ENCODE results near the gene ZNF335. TPM values are rescaled to one million over a fixed set of nuclear protein-coding genes. Genes with fewer than 3 reads are reported as not detected.

ZNF335 gene
- total RNA-seq, 1 donor from 2014 or later: 28.5 TPM

DNA sequence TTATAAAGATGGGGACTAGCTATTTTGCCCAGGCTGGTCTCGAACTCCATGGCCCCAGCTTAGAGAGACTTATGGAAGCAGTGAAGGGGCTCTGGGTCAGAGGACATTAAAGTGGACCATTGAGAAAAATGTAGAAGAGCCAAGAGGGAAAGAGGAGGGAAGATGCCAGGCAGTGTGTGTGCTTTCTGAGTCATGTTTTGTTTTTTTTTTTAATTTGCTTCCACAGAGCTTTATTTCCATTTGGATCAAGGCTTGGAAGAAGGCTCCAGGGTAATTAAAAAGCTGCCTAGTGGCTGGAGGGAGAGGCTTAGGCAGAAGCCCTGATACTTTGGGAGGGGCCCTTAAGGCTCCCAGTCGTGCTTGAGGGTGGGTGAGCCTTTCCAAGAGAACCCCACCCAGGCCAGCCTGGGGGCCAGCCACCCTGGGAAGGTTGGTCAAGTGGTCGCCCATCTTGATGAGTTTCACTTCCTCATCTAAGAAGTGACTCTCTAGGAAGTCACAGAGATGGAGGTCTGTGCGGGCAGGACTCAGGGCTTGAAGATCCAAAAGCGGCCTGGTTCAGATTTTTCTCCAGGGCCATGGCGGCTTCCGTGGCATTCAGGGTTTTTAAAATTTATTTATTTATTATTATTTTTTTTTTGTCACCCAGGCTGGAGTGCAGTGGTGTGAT lies 3.0 kb upstream of the ZNF335 start:
- peaks cover 9% of the 10 kb centered on the region for H3K4me1 Mint-ChIP-seq (ENCODE audit: low read depth)
- TF ChIP-seq, protein P1, sequence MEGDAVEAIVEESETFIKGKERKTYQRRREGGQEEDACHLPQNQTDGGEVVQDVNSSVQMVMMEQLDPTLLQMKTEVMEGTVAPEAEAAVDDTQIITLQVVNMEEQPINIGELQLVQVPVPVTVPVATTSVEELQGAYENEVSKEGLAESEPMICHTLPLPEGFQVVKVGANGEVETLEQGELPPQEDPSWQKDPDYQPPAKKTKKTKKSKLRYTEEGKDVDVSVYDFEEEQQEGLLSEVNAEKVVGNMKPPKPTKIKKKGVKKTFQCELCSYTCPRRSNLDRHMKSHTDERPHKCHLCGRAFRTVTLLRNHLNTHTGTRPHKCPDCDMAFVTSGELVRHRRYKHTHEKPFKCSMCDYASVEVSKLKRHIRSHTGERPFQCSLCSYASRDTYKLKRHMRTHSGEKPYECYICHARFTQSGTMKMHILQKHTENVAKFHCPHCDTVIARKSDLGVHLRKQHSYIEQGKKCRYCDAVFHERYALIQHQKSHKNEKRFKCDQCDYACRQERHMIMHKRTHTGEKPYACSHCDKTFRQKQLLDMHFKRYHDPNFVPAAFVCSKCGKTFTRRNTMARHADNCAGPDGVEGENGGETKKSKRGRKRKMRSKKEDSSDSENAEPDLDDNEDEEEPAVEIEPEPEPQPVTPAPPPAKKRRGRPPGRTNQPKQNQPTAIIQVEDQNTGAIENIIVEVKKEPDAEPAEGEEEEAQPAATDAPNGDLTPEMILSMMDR (IDR thresholded peaks at IDR 0.05; ENCODE audit: unreplicated experiment): no peak
- H3K4me3 Mint-ChIP-seq (ENCODE audit: low read depth): no peak overlapping the region
- H3K27ac Mint-ChIP-seq: no peak overlapping the region
- peaks cover 4% of the 10 kb centered on the region for H3K27me3 Mint-ChIP-seq
- H3K9me3 Mint-ChIP-seq (ENCODE audit: low read depth): no peaks in the 10 kb centered on the region
- H3K36me3 Mint-ChIP-seq (ENCODE audit: insufficient read depth): no peaks in the 10 kb centered on the region
- DNase-seq (ENCODE audit: low spot score, unreplicated experiment): no peak

DNA sequence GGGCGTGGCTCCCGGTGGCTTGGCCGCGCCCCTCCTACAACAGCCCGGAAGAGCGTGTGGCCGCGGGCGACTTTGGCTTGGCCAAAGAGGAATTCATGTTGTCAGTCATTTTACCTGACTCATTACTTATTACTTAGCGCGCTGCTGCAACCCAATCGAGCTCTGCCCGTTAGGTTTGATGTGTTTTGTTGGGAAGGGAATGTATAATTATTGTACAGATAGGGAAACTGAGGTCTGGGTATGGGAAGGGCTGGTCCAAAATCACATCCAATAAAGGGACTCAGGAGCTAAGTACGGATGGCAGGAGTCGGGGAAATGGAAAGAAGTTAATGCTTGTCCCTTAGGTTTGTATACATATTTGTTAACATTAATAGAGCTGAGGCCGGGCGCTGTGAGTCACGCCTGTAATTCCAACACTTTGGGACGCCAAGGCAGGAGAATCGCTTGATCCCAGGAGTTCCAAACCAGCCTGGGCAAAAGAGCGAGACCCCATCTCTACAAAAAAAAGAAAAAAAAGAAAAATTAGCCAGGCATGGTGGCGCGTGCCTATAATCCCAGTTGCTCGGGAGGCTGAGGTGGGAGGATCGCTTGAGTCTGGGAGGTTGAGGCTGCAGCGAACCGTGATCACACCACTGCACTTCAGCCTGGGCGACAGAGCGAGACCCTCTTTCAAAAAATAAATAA lies 639 bp upstream of the ZNF335 start:
- TF ChIP-seq, protein P1 (IDR thresholded peaks at IDR 0.05; ENCODE audit: unreplicated experiment): no peak
- Mint-ChIP-seq H3K27ac (peak overlapping the region; percentile 100), H3K9me3 (ENCODE audit: low read depth) (no peaks in the 10 kb centered on the region), H3K4me1 (ENCODE audit: low read depth) (peaks cover 9% of the 10 kb centered on the region), H3K4me3 (ENCODE audit: low read depth) (peak overlapping the region; percentile 92), H3K27me3 (peaks cover 4% of the 10 kb centered on the region), H3K36me3 (ENCODE audit: insufficient read depth) (no peaks in the 10 kb centered on the region)
- DNase-seq (ENCODE audit: low spot score, unreplicated experiment): no peak

DNA sequence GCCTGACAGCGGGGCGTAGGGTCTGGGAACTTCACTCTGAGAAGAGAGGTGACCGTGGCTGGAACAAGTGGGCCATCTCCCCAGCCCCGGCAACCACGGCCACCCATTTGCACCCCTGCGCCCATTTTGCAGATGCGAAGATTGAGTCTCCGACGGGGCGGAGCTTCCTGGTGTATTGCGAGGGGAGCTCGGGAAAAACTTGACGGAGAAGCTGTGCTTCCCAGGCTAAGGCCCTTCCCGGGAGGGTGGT lies 653 bp downstream of the ZNF335 start:
- Mint-ChIP-seq H3K27ac (peak overlapping the region; percentile 41), H3K9me3 (ENCODE audit: low read depth) (no peaks in the 10 kb centered on the region), H3K4me1 (ENCODE audit: low read depth) (peaks cover 9% of the 10 kb centered on the region), H3K36me3 (ENCODE audit: insufficient read depth) (peaks cover 2% of the 10 kb centered on the region), H3K27me3 (peaks cover 4% of the 10 kb centered on the region), H3K4me3 (ENCODE audit: low read depth) (peak overlapping the region; percentile 92)
- no peak for DNase-seq (ENCODE audit: low spot score, unreplicated experiment)
- TF ChIP-seq, protein P1 (IDR thresholded peaks at IDR 0.05; ENCODE audit: unreplicated experiment): no peak

- Mint-ChIP-seq H3K9me3 (ENCODE audit: low read depth) (no peaks in the 10 kb centered on the region), H3K4me1 (ENCODE audit: low read depth) (peaks cover 9% of the 10 kb centered on the region), H3K27ac (peak overlapping the region; percentile 77), H3K27me3 (peaks cover under 1% of the 10 kb centered on the region), H3K4me3 (ENCODE audit: low read depth) (peak overlapping the region; percentile 92), H3K36me3 (ENCODE audit: insufficient read depth) (peaks cover 3% of the 10 kb centered on the region)
- TF ChIP-seq, protein P1 (IDR thresholded peaks at IDR 0.05; ENCODE audit: unreplicated experiment): no peak
- DNase-seq (ENCODE audit: low spot score, unreplicated experiment): no peak
Observed at GRCh38 chr20:45970646-45971424, 1.2 kb downstream of the ZNF335 start.

All from progenitor cell of endocrine pancreas (in vitro differentiated cells).